ENCODE measurements around the gene PF4V1. TPM values are rescaled to one million over a fixed set of nuclear protein-coding genes. Genes with fewer than 3 reads are reported as not detected.

Gene PF4V1
- total RNA-seq, 1 donor from 2014 or later, result not detected

GRCh38 chr4:73832651-73833237, 20.4 kb upstream of the PF4V1 start:
- DNase-seq (ENCODE audit: low spot score), result no peak
- no peaks in the 10 kb centered on the region for H3K4me1 Mint-ChIP-seq (ENCODE audit: low read depth)
- H3K27ac Mint-ChIP-seq, result no peak overlapping the region
- intact Hi-C loops (cut with micrococcal nuclease), result no loop called here
- no peaks in the 10 kb centered on the region for H3K36me3 Mint-ChIP-seq (ENCODE audit: low read depth)
- peaks cover 13% of the 10 kb centered on the region for H3K27me3 Mint-ChIP-seq (ENCODE audit: low read depth)
- no peak overlapping the region for H3K4me3 Mint-ChIP-seq (ENCODE audit: low read depth)
- no peaks in the 10 kb centered on the region for H3K9me3 Mint-ChIP-seq

DNA sequence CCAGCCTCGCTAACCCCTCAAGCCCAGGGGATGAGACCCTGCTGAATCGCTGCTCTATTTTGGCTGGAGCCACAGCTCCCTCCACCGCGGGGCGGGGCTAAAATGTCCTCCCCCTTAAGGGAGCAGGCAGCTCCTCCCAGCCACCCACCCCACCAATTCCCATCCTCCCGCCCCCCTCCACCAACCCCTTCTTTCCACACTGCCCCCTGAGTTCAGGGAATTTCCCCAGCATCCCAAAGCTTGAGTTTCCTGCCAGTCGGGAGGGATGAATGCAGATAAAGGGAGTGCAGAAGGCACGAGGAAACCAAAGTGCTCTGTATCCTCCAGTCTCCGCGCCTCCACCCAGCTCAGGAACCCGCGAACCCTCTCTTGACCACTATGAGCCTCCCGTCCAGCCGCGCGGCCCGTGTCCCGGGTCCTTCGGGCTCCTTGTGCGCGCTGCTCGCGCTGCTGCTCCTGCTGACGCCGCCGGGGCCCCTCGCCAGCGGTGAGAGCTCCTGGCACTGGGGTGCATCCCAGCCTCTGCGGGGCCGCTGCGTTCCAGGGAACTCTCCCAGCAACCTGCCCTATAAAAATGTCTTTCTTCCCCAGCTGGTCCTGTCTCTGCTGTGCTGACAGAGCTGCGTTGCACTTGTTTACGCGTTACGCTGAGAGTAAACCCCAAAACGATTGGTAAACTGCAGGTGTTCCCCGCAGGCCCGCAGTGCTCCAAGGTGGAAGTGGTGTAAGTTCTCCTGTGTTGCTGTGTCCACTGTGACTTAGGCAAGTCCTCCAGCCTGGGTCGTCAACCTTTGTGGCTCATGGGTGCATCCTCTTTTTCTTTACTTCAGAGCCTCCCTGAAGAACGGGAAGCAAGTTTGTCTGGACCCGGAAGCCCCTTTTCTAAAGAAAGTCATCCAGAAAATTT, 16.5 kb upstream of the PF4V1 start, which contains the start of gene CXCL6:
Gene CXCL6, plus strand, starts transcription at position 306 of the 907 bp plus-strand sequence. Its CDS starts 73 bp downstream, at position 379.
- no peak for DNase-seq (ENCODE audit: low spot score)
- intact Hi-C loops (cut with micrococcal nuclease), result no loop called here
- Mint-ChIP-seq H3K27ac (no peak within 1 kb of the TSS), H3K27me3 (ENCODE audit: low read depth) (peaks cover 21% of the 10 kb centered on the region), H3K9me3 (no peaks in the 10 kb centered on the region), H3K36me3 (ENCODE audit: low read depth) (no peaks in the 10 kb centered on the region), H3K4me1 (ENCODE audit: low read depth) (no peaks in the 10 kb centered on the region), H3K4me3 (ENCODE audit: low read depth) (no peak within 1 kb of the TSS)

DNA sequence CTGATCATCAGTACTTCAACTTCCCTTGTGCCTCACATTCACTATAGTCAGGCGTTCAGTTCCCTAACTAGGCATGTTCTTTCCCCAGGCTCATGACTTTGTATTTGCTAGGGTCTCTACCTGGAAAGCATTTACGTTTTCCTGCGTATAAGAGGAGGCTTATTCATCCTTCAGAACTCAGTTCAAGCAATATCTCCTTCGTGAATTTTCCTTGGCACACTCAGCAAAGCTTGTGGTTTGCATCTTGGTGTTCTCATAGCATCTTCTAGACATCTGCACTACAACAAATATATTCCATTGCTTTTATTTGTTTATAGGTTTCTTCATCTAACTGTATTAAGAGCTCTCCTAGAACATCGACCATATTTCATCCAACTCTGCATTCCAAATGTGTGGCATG, 14.0 kb upstream of the PF4V1 start:
- H3K27ac Mint-ChIP-seq, result no peak overlapping the region
- DNase-seq (ENCODE audit: low spot score), result no peak
- H3K4me1 Mint-ChIP-seq (ENCODE audit: low read depth), result no peaks in the 10 kb centered on the region
- no peaks in the 10 kb centered on the region for H3K36me3 Mint-ChIP-seq (ENCODE audit: low read depth)
- intact Hi-C loops (cut with micrococcal nuclease), result no loop called here
- H3K4me3 Mint-ChIP-seq (ENCODE audit: low read depth), result no peak overlapping the region
- peaks cover 23% of the 10 kb centered on the region for H3K27me3 Mint-ChIP-seq (ENCODE audit: low read depth)
- H3K9me3 Mint-ChIP-seq, result no peaks in the 10 kb centered on the region

DNA sequence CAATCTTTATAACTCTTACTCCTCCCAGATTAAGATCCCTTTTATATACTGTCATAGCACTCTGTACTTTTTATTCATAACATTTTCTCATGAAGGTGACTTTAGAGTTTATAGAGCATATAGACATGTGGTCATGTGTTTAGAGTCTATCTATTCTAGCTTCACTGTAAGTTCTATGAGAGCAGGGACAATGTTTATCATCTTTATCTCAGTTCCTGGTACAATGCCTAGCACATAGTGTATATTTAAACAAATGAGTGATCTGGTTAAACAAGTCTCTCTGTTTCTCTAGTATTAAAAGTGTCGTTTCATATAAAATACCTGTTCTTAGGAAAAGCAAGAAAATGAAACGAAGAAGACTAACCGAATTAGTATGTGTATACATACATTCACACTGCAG, 13.4 kb upstream of the PF4V1 start:
- H3K27me3 Mint-ChIP-seq (ENCODE audit: low read depth), result peaks cover 23% of the 10 kb centered on the region
- H3K4me3 Mint-ChIP-seq (ENCODE audit: low read depth), result no peak overlapping the region
- no peaks in the 10 kb centered on the region for H3K36me3 Mint-ChIP-seq (ENCODE audit: low read depth)
- DNase-seq (ENCODE audit: low spot score), result no peak
- H3K27ac Mint-ChIP-seq, result no peak overlapping the region
- H3K9me3 Mint-ChIP-seq, result no peaks in the 10 kb centered on the region
- no peaks in the 10 kb centered on the region for H3K4me1 Mint-ChIP-seq (ENCODE audit: low read depth)
- intact Hi-C loops (cut with micrococcal nuclease), result no loop called here

GRCh38 chr4:73841243-73841925, 11.7 kb upstream of the PF4V1 start:
- H3K27ac Mint-ChIP-seq, result no peak overlapping the region
- intact Hi-C loops (cut with micrococcal nuclease), result no loop called here
- no peak for DNase-seq (ENCODE audit: low spot score)
- peaks cover 20% of the 10 kb centered on the region for H3K27me3 Mint-ChIP-seq (ENCODE audit: low read depth)
- H3K36me3 Mint-ChIP-seq (ENCODE audit: low read depth), result no peaks in the 10 kb centered on the region
- H3K9me3 Mint-ChIP-seq, result no peaks in the 10 kb centered on the region
- no peak overlapping the region for H3K4me3 Mint-ChIP-seq (ENCODE audit: low read depth)
- no peaks in the 10 kb centered on the region for H3K4me1 Mint-ChIP-seq (ENCODE audit: low read depth)

- Mint-ChIP-seq H3K36me3 (ENCODE audit: low read depth) (no peaks in the 10 kb centered on the region), H3K4me3 (ENCODE audit: low read depth) (no peak overlapping the region)
- intact Hi-C loops (cut with micrococcal nuclease), result no loop called here
These were observed 10.4 kb upstream of the PF4V1 start for GRCh38 chr4:73842696-73843095.

DNA sequence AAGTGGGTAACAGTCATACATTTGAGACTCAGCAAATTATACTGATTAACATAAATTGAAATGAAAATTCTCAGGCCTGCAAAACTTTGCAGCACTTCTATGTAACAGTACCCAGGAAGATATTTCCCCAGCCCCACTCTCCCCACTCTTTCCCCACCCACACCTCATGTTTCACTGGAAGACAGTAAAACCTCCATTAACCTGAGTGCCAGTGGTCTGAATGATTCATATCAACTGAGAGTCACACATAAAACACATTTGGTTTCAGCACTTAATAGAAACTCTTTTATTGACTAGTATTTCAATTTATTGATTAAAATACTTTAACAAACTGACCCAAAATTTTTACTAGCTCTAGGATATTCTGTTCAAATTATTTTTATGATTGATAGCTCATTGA, 9.7 kb upstream of the PF4V1 start:
- DNase-seq (ENCODE audit: low spot score), result no peak
- no peaks in the 10 kb centered on the region for H3K36me3 Mint-ChIP-seq (ENCODE audit: low read depth)
- no peak overlapping the region for H3K4me3 Mint-ChIP-seq (ENCODE audit: low read depth)
- peaks cover 8% of the 10 kb centered on the region for H3K27me3 Mint-ChIP-seq (ENCODE audit: low read depth)
- no peaks in the 10 kb centered on the region for H3K4me1 Mint-ChIP-seq (ENCODE audit: low read depth)
- no peaks in the 10 kb centered on the region for H3K9me3 Mint-ChIP-seq
- intact Hi-C loops (cut with micrococcal nuclease), result no loop called here
- no peak overlapping the region for H3K27ac Mint-ChIP-seq

More at GRCh38 chr4:73842696-73843095, 10.4 kb upstream of the PF4V1 start:
- H3K27ac Mint-ChIP-seq, result no peak overlapping the region
- H3K4me1 Mint-ChIP-seq (ENCODE audit: low read depth), result no peaks in the 10 kb centered on the region
- no peaks in the 10 kb centered on the region for H3K9me3 Mint-ChIP-seq
- peaks cover 10% of the 10 kb centered on the region for H3K27me3 Mint-ChIP-seq (ENCODE audit: low read depth)
- no peak for DNase-seq (ENCODE audit: low spot score)

DNA sequence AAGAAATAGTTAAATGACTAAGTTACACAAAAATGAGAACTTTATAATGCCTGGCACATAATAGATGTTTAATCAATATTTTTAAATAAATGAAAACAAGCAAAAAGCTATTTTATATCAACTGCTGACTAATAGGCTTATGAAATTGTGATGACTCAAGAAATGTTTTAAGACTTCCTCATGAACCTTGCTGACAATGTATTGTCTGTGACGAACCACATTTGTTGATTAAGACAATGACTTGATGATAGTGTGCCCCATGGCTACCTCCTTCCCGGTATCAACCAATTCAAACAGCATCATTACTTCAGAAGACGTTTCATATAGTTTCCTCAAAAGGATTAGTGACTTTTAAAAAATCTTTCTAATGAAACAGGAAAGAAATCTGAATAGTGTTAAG, 8.8 kb upstream of the PF4V1 start:
- Mint-ChIP-seq H3K9me3 (no peaks in the 10 kb centered on the region), H3K4me1 (ENCODE audit: low read depth) (no peaks in the 10 kb centered on the region), H3K36me3 (ENCODE audit: low read depth) (no peaks in the 10 kb centered on the region), H3K27me3 (ENCODE audit: low read depth) (peaks cover 8% of the 10 kb centered on the region), H3K4me3 (ENCODE audit: low read depth) (no peak overlapping the region), H3K27ac (no peak overlapping the region)
- intact Hi-C loops (cut with micrococcal nuclease), result no loop called here
- DNase-seq (ENCODE audit: low spot score), result no peak

DNA sequence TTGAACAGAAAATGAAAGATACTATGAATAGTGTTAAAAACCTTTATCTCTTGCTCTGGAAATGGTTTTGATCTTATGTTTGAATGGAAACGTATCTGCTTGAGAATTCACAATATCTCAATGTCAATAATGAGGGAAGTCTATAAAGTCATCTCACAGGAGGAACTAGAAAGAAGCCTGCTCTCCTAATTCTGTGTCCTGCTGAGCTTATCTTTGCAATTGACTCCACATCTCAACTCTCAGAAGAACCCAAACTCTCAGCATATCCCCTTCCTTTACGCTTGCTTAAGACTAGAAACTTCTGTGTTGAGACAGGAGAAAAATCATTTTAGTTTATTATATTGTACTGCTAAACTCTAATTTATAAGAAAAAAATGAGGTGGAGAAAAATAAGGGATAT, 8.3 kb upstream of the PF4V1 start:
- H3K4me1 Mint-ChIP-seq (ENCODE audit: low read depth), result no peaks in the 10 kb centered on the region
- intact Hi-C loops (cut with micrococcal nuclease), result no loop called here
- no peak for DNase-seq (ENCODE audit: low spot score)
- H3K9me3 Mint-ChIP-seq, result no peaks in the 10 kb centered on the region
- no peak overlapping the region for H3K27ac Mint-ChIP-seq
- no peaks in the 10 kb centered on the region for H3K36me3 Mint-ChIP-seq (ENCODE audit: low read depth)
- H3K4me3 Mint-ChIP-seq (ENCODE audit: low read depth), result no peak overlapping the region
- H3K27me3 Mint-ChIP-seq (ENCODE audit: low read depth), result peaks cover 5% of the 10 kb centered on the region

GRCh38 chr4:73847526-73848182, 5.4 kb upstream of the PF4V1 start:
- intact Hi-C loops (cut with micrococcal nuclease), result no loop called here
- no peaks in the 10 kb centered on the region for H3K36me3 Mint-ChIP-seq (ENCODE audit: low read depth)
- peaks cover 2% of the 10 kb centered on the region for H3K27me3 Mint-ChIP-seq (ENCODE audit: low read depth)
- no peaks in the 10 kb centered on the region for H3K9me3 Mint-ChIP-seq
- no peak for DNase-seq (ENCODE audit: low spot score)
- no peaks in the 10 kb centered on the region for H3K4me1 Mint-ChIP-seq (ENCODE audit: low read depth)
- H3K4me3 Mint-ChIP-seq (ENCODE audit: low read depth), result no peak overlapping the region
- H3K27ac Mint-ChIP-seq, result no peak overlapping the region

DNA sequence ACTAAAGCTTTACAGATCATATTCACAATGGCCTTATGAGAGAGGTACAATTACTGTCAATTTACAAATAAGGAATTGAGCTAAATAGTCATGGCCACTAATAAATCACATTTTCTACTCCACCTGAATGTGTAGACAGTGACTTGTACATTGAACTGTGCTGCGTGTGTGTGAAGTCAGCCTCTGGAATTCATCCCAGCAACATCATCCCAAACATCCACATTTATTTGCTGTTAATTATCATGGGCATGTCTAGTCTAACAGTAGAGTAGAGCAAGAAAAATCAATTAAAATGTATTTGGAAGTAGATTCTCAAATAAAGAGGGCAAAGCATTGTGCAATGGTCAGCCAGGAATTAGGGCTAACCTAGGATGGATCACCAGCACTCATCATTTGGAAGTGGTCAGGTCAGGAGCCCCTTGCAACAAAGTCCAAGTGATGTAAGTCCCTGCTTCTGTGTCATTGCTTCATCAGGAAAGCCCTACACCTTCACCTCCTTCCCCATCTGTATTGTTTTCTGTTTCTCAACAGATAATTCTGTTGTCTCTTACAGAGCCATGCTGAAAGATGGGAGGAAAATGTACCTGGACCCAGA, 4.8 kb upstream of the PF4V1 start:
- Mint-ChIP-seq H3K27me3 (ENCODE audit: low read depth) (peaks cover 1% of the 10 kb centered on the region), H3K27ac (no peak overlapping the region), H3K36me3 (ENCODE audit: low read depth) (no peaks in the 10 kb centered on the region), H3K9me3 (no peaks in the 10 kb centered on the region), H3K4me3 (ENCODE audit: low read depth) (no peak overlapping the region), H3K4me1 (ENCODE audit: low read depth) (no peaks in the 10 kb centered on the region)
- no peak for DNase-seq (ENCODE audit: low spot score)
- intact Hi-C loops (cut with micrococcal nuclease), result no loop called here

GRCh38 chr4:73850261-73850970, 2.7 kb upstream of the PF4V1 start:
- H3K4me3 Mint-ChIP-seq (ENCODE audit: low read depth), result no peak overlapping the region
- H3K9me3 Mint-ChIP-seq, result no peaks in the 10 kb centered on the region
- intact Hi-C loops (cut with micrococcal nuclease), result no loop called here
- H3K36me3 Mint-ChIP-seq (ENCODE audit: low read depth), result no peaks in the 10 kb centered on the region
- H3K27ac Mint-ChIP-seq, result no peak overlapping the region
- H3K27me3 Mint-ChIP-seq (ENCODE audit: low read depth), result peaks cover 5% of the 10 kb centered on the region
- no peak for DNase-seq (ENCODE audit: low spot score)
- no peaks in the 10 kb centered on the region for H3K4me1 Mint-ChIP-seq (ENCODE audit: low read depth)

Measured in activated T-helper 2 cell treated with anti-CD3 and anti-CD28 coated beads, Interferon-gamma antibody, Interleukin-2, Interleukin-4, amounts not matched to agents 10 μg/mL and 5 μg/mL and 100 μg/mL, durations not matched to agents 14 hours and 24 hours and 36 hours (primary cell).